Measurements from ENCODE around the gene SNAPC2.

- TF ChIP-seq CTCF (conservative IDR thresholded peaks at IDR 0.05 in 1 of 2, IDR thresholded peaks at IDR 0.05 in 1 of 2; ENCODE audit: extremely low read depth in 1 of 2, insufficient read depth in 1 of 2, low read depth in 1 of 2, low read length in 2 of 2), result no peak
- TF ChIP-seq EZH2 (IDR thresholded peaks at IDR 0.05; ENCODE audit: borderline replicate concordance, low read length), result no peak
Measured at GRCh38 chr19:7874076-7874896, 45.9 kb upstream of the SNAPC2 start, which contains the start of gene PRR36.
